Sigmoid colon (tissue), 7 donors: Measurements from ENCODE around the gene PTPRD. TPM values are rescaled to one million over a fixed set of nuclear protein-coding genes. Genes with fewer than 3 reads are reported as not detected.

ENCODE experiments used
- DNase-seq: peaks from one replicate; pipeline ENCODE4 v3.0.0-alpha.2; 2019
- H3K27ac ChIP-seq, 4 donors: fragments of 200-600 bp; sonication (generic); one replicate each; pipeline ENCODE4 v1.5.1; 2016 to 2019; ENCODE audit warnings: mild to moderate bottlenecking in 1 of 4
- H3K27me3 ChIP-seq, 3 donors: fragments of 200-600 bp; sonication (generic); one replicate each; pipeline ENCODE4 v1.5.1; 2019; ENCODE audit warnings: mild to moderate bottlenecking in 1 of 3
- H3K36me3 ChIP-seq, 4 donors: fragments of 200-600 bp; sonication (generic); one replicate each; pipeline ENCODE4 v1.5.1; 2016 to 2019
- H3K4me1 ChIP-seq, 4 donors: fragments of 200-600 bp; sonication (generic); one replicate each; pipeline ENCODE4 v1.5.1; 2017 to 2019
- H3K4me3 ChIP-seq, 4 donors: fragments of 200-600 bp; sonication (generic); one replicate each; pipeline ENCODE4 v1.5.1; 2017 to 2019; ENCODE audit warnings: mild to moderate bottlenecking in 2 of 4, moderate library complexity in 1 of 4
- H3K9me3 ChIP-seq, 4 donors: fragments of 200-600 bp in 3 of 4; sonication (generic) in 3 of 4; one replicate each; pipeline versions ENCODE4 v1.5.1 to v1.6.1; 2013 to 2019
- EP300 ChIP-seq, 4 donors: sonication (generic); formaldehyde crosslinking; IDR thresholded peaks; one replicate each; pipeline ENCODE4 v1.6.1; 2017; ENCODE audit warnings: antibody characterized with exemption in 4 of 4
- POLR2A ChIP-seq, 2 donors: fragments of 450-650 bp; IDR thresholded peaks; one replicate each; pipeline ENCODE4 v1.6.1; 2016; ENCODE audit warnings: antibody characterized with exemption in 2 of 2, mild to moderate bottlenecking in 2 of 2, moderate library complexity in 2 of 2
- POLR2AphosphoS5 ChIP-seq, 4 donors: sonication (generic); formaldehyde crosslinking; IDR thresholded peaks; one replicate each; pipeline ENCODE4 v1.6.1; 2017; ENCODE audit warnings: antibody characterized with exemption in 4 of 4
- WGBS, 2 donors: extraction: QIAGEN DNeasy Blood & Tissue Kit; methylation state at CpG; one replicate each; pipeline ENCODE4 v1.1.7; 2013; 5-methylcytosine and 5-hydroxymethylcytosine counted together
- intact Hi-C: fragments of 100-400 bp; cut with DNase I; formaldehyde crosslinking; loops from one replicate; pipeline ENCODE4 v1.15.1; 2023
- polyA plus RNA-seq, 3 donors: library from polyadenylated mRNA; stranded (reverse); fragments of 200-250 nt; gene quantifications; one replicate each; pipeline ENCODE4 v1.2.3, GENCODE V29; 2013
- total RNA-seq, 4 donors: library from RNA; depleted of rRNA; stranded (reverse); fragments of >200 nt; gene quantifications; one replicate each; pipeline ENCODE4 v1.1.0, GENCODE V29; 2016
- TF ChIP-seq, protein P1 (sequence below), 4 experiments: fragments of 450-650 bp in 3 of 4; fragments of 200-600 bp in 1 of 4; IDR thresholded peaks; one replicate each; pipeline ENCODE4 v1.5.1; 2016 to 2019; ENCODE audit warnings: antibody characterized with exemption in 4 of 4, mild to moderate bottlenecking in 3 of 4, moderate library complexity in 2 of 4
- donor health status: healthy with polysubstance abuse.
- donor health status: Bipolar disorder and iron deficiency.
- donor health status: healthy.

PTPRD gene
- total and polyA plus RNA-seq, 7 donors = 1.2 to 18.3 (median 6.3) TPM

DNA sequence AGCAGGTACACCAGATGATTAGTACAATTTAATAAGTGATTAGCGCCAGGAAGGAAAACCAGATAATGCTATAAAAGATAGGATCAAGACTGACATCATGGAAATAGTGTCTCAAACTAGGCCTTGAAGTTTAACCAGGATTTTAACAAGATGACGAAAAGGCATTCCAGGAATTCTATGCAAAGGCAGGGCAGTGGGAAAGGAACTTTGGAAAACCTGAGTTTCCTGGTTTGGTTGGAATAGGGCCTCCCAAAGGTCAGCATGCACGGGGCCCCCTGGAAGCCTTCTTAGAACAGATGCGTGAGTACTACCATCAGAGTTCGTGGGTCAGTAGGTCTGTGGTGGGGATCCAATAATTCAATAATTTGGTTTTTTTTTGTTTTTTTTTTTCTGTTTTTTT, 1878.0 kb downstream of the PTPRD start:
- Histone ChIP-seq H3K36me3 (no peaks in the 10 kb centered on the region), H3K9me3 (no peaks in the 10 kb centered on the region), H3K27ac (no peak overlapping the region), H3K4me1 (peaks cover 0 to 12% (median 0%) of the 10 kb centered on the region in 4 donors), H3K4me3 (no peak overlapping the region), H3K27me3 (no peaks in the 10 kb centered on the region)
- TF ChIP-seq POLR2AphosphoS5 (IDR thresholded peaks at IDR 0.05) (no peak), POLR2A (IDR thresholded peaks at IDR 0.05) (no peak), EP300 (IDR thresholded peaks at IDR 0.05) (no peak)
- TF ChIP-seq, protein P1, sequence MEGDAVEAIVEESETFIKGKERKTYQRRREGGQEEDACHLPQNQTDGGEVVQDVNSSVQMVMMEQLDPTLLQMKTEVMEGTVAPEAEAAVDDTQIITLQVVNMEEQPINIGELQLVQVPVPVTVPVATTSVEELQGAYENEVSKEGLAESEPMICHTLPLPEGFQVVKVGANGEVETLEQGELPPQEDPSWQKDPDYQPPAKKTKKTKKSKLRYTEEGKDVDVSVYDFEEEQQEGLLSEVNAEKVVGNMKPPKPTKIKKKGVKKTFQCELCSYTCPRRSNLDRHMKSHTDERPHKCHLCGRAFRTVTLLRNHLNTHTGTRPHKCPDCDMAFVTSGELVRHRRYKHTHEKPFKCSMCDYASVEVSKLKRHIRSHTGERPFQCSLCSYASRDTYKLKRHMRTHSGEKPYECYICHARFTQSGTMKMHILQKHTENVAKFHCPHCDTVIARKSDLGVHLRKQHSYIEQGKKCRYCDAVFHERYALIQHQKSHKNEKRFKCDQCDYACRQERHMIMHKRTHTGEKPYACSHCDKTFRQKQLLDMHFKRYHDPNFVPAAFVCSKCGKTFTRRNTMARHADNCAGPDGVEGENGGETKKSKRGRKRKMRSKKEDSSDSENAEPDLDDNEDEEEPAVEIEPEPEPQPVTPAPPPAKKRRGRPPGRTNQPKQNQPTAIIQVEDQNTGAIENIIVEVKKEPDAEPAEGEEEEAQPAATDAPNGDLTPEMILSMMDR (IDR thresholded peaks at IDR 0.05) = no peak
- intact Hi-C loops = no loop called here
- 81 to 84% methylated on average over 5 of the region's 5 CpGs for WGBS, 2 donors
- DNase-seq = no peak

DNA sequence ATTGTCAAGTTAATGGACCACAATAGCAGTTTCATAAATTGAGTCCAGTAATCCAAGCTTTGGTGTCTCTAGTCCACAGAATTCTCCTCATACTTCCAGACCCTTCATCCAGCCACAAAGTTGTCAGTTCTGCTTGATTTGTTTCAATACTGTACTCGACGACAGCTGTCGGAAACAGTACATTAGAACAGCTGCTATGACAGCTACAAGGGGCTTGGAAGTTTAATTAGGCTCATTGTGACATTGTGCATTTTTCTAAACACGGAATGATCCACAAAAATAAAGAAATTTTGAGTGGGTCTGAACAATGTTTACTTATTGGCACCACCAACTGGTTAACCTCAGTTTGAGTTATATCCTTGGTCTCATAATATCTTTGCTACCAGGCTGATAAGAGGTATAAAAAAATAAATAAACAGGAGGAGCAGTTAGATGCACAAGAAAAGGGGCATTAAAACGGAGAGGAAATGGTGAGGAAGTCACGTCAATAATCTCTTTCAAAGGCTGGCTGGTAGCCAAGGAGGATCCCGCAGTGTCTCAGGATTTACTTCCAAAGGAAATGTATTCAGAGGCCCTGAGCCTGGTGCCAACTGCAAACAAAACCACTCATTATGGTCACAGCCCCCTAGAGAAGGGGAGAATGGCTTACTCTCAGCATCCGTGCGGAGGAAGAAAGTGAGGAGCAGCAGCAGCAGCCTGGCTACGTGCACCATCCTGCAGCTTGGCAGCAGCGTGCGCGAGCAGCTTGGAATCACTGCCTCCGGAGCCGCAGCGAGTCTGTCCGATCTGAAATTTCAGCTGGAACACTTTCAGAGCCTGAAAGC, 1879.5 kb downstream of the PTPRD start:
- Histone ChIP-seq H3K27ac (no peak overlapping the region), H3K36me3 (no peaks in the 10 kb centered on the region), H3K9me3 (no peaks in the 10 kb centered on the region), H3K4me1 (peaks cover 0 to 12% (median 0%) of the 10 kb centered on the region in 4 donors), H3K4me3 (peak overlapping the region in 3 of 4 donors; percentile 18 to 26 (median 20)), H3K27me3 (no peaks in the 10 kb centered on the region)
- no peak for DNase-seq
- intact Hi-C loops = no loop called here
- TF ChIP-seq EP300 (IDR thresholded peaks at IDR 0.05) (no peak), POLR2AphosphoS5 (IDR thresholded peaks at IDR 0.05) (no peak), POLR2A (IDR thresholded peaks at IDR 0.05) (no peak)
- TF ChIP-seq, protein P1 (IDR thresholded peaks at IDR 0.05) = no peak
- 61 to 76% methylated on average over 17 of the region's 17 CpGs for WGBS, 2 donors

DNA sequence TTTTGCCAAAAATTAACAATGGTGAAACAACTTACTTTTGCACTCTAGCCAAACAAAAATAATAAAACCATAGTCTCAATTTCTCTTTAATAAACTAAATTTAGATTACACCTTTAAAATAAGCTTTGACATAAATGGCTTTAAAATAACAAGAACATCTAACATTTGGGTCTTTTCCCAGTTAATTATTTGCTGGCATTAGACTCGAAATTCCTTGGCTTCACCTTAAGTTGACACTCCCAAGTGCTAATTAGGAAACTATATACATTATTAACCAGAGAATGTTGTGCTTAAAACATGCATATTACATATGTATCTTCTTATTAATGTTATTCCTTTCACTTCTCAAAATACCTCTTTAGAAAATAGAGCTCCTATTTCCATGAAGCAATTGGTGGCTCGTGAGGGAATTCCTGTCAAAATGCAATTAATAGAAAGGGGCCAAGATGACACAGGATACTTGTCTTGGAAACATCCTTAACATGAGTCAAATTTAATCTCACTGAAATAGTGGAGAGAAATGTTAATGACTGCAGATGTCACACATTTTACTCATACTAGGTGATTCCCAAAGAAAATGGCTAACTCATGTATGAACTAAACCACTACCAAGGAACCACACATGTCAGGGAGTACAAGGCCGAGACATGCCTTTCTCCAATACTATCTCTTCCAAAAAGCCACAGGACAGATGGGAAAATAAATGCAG, 1880.3 kb downstream of the PTPRD start:
- Histone ChIP-seq H3K27ac (no peak overlapping the region), H3K36me3 (no peaks in the 10 kb centered on the region), H3K4me3 (no peak overlapping the region), H3K9me3 (no peaks in the 10 kb centered on the region), H3K27me3 (no peaks in the 10 kb centered on the region), H3K4me1 (peaks cover 0 to 12% (median 0%) of the 10 kb centered on the region in 4 donors)
- TF ChIP-seq, protein P1 (IDR thresholded peaks at IDR 0.05) = no peak
- TF ChIP-seq POLR2A (IDR thresholded peaks at IDR 0.05) = no peak
- no peak for TF ChIP-seq EP300 (IDR thresholded peaks at IDR 0.05)
- no peak for TF ChIP-seq POLR2AphosphoS5 (IDR thresholded peaks at IDR 0.05)
- intact Hi-C loops = no loop called here
- no peak for DNase-seq
- WGBS, 2 donors = 79 to 80% methylated on average over 3 of the region's 3 CpGs

DNA sequence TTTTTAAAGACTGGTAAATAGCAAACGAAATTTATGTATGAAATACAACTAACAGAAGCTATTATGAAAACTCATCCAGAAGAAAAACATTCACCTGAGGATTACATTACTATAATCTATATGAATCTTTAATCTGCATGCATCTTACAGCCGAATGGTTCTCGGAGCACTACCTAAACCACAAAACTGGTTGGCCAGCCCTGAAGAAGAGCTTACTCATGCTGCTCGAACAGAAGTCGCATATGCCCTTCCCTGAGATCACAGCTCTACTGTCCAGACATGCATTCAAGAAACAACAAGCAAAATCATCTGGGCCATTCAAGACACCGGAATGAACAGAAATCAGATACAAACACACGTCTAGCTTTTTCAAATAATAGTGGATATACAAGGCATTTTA, 1882.2 kb downstream of the PTPRD start:
- DNase-seq = no peak
- Histone ChIP-seq H3K27ac (no peak overlapping the region), H3K4me1 (peaks cover 0 to 12% (median 0%) of the 10 kb centered on the region in 4 donors), H3K27me3 (no peaks in the 10 kb centered on the region), H3K9me3 (no peaks in the 10 kb centered on the region), H3K4me3 (no peak overlapping the region), H3K36me3 (no peaks in the 10 kb centered on the region)
- TF ChIP-seq POLR2A (IDR thresholded peaks at IDR 0.05) = no peak
- no peak for TF ChIP-seq POLR2AphosphoS5 (IDR thresholded peaks at IDR 0.05)
- TF ChIP-seq EP300 (IDR thresholded peaks at IDR 0.05) = no peak
- TF ChIP-seq, protein P1 (IDR thresholded peaks at IDR 0.05) = no peak
- intact Hi-C loops = no loop called here
- WGBS, 2 donors = 66 to 83% methylated on average over 7 of the region's 7 CpGs
